DND-41 (cell line): Measurements from ENCODE around the gene C5orf34.

Experiments used
- CTCF ChIP-seq: IDR thresholded peaks from 2 replicates; pipeline ENCODE4 v1.5.1; 2012; ENCODE audit warnings: borderline replicate concordance, low read length, moderate library complexity, mild to moderate bottlenecking; ENCODE audit not compliant: poor library complexity, severe bottlenecking; ENCODE audit errors: extremely low read depth
- EZH2 ChIP-seq: IDR thresholded peaks from 3 replicates; pipeline ENCODE4 v1.6.1; 2012; ENCODE audit warnings: borderline replicate concordance, low read depth, mild to moderate bottlenecking, moderate library complexity, low read length, inconsistent platforms; ENCODE audit not compliant: severe bottlenecking

GRCh38 chr5:43483298-43484105, 31.4 kb downstream of the C5orf34 start, which contains the start of gene TMEM267:
- TF ChIP-seq EZH2 (no peak), CTCF (no peak)
